ENCODE results near the gene IRF7. TPM values are rescaled to one million over a fixed set of nuclear protein-coding genes. Genes with fewer than 3 reads are reported as not detected.

The IRF7 gene
- total and polyA plus RNA-seq, 2 experiments from 2014 or later: 13.0 to 17.7 TPM

DNA sequence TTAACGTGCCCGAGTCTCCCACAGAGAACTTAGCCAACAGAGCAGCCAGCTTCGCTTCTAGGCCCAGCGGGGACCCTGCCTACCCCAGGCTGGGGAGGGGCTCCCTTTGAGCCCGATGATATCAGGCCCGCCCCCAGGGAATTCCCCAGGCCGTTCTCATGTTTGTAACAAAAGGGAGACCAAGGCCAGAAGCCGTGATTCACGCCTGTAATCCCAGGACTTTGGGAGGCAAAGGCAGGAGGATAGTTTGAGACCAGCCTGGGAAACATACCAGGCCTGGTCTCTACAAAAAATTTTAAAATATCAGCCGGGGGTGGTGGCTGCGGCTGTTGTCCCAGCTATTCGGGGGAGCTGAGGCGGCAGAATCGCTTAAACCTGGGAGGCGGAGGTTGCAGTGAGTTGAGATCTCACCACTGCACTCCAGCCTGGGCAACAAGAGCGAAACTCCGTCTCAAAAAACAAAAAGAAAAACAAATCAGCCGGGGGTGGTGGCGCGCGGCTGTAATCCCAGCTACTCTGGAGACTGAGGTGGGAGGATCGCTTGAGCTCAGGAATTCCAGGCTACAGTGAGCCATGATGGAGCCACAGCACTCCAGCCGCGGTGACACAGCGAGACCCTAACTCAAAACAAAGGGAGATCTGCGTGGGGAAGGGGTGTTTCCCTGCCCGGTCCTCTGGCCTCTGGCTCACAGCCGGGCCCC lies 23.0 kb upstream of the IRF7 start:
- Histone ChIP-seq H3K36me3 (no peaks in the 10 kb centered on the region), H3K27ac (no peak overlapping the region), H3K9me3 (ENCODE audit: low read depth) (no peaks in the 10 kb centered on the region), H3K4me3 (no peak overlapping the region), H3K27me3 (peaks cover 62% of the 10 kb centered on the region), H3K4me1 (ENCODE audit: low read depth) (peaks cover 25% of the 10 kb centered on the region)
- TF ChIP-seq, protein P1, sequence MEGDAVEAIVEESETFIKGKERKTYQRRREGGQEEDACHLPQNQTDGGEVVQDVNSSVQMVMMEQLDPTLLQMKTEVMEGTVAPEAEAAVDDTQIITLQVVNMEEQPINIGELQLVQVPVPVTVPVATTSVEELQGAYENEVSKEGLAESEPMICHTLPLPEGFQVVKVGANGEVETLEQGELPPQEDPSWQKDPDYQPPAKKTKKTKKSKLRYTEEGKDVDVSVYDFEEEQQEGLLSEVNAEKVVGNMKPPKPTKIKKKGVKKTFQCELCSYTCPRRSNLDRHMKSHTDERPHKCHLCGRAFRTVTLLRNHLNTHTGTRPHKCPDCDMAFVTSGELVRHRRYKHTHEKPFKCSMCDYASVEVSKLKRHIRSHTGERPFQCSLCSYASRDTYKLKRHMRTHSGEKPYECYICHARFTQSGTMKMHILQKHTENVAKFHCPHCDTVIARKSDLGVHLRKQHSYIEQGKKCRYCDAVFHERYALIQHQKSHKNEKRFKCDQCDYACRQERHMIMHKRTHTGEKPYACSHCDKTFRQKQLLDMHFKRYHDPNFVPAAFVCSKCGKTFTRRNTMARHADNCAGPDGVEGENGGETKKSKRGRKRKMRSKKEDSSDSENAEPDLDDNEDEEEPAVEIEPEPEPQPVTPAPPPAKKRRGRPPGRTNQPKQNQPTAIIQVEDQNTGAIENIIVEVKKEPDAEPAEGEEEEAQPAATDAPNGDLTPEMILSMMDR (IDR thresholded peaks at IDR 0.05; ENCODE audit: low read depth, low read length): no peak
- DNase-seq (ENCODE audit: low read depth in 1 of 2, low spot score in 1 of 2): no peak

DNA sequence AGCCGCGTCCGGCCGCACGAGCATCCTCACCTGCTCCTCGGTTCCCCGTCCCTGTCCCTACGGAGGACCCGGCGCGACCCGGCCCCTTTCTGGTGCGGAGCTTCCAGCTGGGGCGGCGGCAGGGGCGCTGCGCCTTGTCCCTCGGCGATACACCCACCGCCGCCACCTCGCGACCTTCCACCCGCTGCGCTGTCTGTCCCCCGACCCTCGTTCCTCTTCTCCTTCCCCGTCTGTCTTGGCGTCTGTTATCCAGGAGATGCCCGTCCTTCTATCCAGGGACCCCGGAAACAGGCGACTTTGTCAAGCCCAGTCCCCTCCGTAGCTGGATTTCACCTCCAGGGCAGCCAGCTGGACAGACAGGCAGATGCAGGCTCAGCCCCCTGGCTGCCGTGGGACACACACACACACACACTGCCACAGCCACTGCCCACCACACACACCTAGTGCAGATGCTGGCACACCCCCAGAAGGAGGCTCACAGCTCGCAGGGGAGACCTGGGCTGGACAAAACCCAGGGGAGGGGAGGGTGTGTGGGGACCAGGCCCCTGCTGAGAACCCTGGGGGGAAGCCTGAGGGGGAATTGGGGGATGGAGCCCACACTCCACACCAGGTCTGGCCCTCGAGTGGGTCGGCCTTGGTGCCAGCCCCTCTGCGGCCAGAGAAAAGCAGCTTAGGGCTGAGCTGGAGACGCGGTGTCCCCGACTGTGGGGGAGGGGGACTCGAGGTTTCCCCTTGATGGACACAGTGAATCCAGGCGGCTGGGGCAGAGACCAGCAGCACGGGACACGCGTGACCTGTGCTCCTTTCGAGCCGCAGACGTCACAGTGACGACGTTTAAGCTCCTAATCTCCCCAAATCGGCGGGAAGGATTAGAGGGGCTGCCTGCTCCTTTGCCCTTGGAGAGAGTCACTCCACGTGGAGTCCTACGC lies 22.1 kb upstream of the IRF7 start:
- H3K27ac ChIP-seq: no peak overlapping the region
- peaks cover 62% of the 10 kb centered on the region for H3K27me3 ChIP-seq
- no peak for DNase-seq (ENCODE audit: low read depth in 1 of 2, low spot score in 1 of 2)
- TF ChIP-seq, protein P1 (IDR thresholded peaks at IDR 0.05; ENCODE audit: low read depth, low read length): no peak
- H3K4me1 ChIP-seq (ENCODE audit: low read depth): peaks cover 25% of the 10 kb centered on the region
- peak overlapping the region; percentile 12 for H3K4me3 ChIP-seq
- H3K36me3 ChIP-seq: no peaks in the 10 kb centered on the region
- H3K9me3 ChIP-seq (ENCODE audit: low read depth): no peaks in the 10 kb centered on the region

DNA sequence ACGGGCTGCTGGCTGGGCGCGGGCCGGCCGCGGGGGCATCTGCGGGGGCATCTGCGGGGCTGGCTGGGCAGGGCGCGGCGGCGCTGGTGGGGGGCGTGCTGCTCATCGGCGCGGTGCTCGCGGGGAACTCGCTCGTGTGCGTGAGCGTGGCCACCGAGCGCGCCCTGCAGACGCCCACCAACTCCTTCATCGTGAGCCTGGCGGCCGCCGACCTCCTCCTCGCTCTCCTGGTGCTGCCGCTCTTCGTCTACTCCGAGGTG lies 21.5 kb upstream of the IRF7 start:
- Histone ChIP-seq H3K27me3 (peaks cover 62% of the 10 kb centered on the region), H3K36me3 (no peaks in the 10 kb centered on the region), H3K27ac (no peak overlapping the region), H3K9me3 (ENCODE audit: low read depth) (no peaks in the 10 kb centered on the region), H3K4me1 (ENCODE audit: low read depth) (peaks cover 25% of the 10 kb centered on the region), H3K4me3 (peak overlapping the region; percentile 12)
- TF ChIP-seq, protein P1 (IDR thresholded peaks at IDR 0.05; ENCODE audit: low read depth, low read length): no peak
- DNase-seq (ENCODE audit: low read depth in 1 of 2, low spot score in 1 of 2): no peak

DNA sequence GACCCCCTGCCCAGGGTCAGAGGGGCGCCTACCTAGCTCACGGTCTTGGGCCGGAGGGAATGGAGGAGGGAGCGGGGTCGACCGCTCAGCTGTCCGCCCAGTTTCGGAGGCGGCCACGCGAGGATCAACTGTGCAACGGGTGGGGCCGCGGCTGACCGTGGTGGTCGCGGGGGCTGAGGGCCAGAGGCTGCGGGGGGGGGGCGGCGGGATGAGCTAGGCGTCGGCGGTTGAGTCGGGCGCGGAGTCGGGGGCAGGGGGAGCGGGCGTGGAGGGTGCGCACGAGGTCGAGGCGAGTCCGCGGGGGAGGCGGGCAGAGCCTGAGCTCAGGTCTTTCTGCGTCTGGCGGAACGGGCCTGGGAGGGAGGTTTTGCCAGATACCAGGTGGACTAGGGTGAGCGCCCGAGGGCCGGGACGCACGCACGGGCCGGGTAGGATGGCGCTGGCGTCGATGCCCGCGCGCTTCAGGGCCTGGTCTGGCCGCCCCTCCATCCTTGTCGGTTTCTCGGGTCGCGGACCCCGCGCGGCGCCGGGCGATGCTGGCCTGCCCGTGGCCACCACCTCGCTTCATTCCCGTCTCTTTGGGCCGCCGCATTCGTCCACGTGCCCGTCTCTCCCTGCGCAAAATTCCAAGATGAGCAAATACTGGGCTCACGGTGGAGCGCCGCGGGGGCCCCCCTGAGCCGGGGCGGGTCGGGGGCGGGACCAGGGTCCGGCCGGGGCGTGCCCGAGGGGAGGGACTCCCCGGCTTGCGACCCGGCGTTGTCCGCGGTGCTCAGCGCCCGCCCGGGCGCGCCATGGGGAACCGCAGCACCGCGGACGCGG lies 21.0 kb upstream of the IRF7 start, which contains the start of gene DRD4:
TSS of gene DRD4 (plus strand) at position 759 of the 822 bp plus-strand sequence. CDS start at position 795, 36 bp downstream.
- H3K27me3 ChIP-seq: peaks cover 62% of the 10 kb centered on the region
- H3K27ac ChIP-seq: no peak within 1 kb of the TSS
- peaks cover 25% of the 10 kb centered on the region for H3K4me1 ChIP-seq (ENCODE audit: low read depth)
- no peaks in the 10 kb centered on the region for H3K36me3 ChIP-seq
- peak; percentile 37 to 58 for DNase-seq (ENCODE audit: low read depth in 1 of 2, low spot score in 1 of 2)
- TF ChIP-seq, protein P1 (IDR thresholded peaks at IDR 0.05; ENCODE audit: low read depth, low read length): no peak
- H3K9me3 ChIP-seq (ENCODE audit: low read depth): no peaks in the 10 kb centered on the region
- peak within 1 kb of the TSS; percentile 12 for H3K4me3 ChIP-seq

DNA sequence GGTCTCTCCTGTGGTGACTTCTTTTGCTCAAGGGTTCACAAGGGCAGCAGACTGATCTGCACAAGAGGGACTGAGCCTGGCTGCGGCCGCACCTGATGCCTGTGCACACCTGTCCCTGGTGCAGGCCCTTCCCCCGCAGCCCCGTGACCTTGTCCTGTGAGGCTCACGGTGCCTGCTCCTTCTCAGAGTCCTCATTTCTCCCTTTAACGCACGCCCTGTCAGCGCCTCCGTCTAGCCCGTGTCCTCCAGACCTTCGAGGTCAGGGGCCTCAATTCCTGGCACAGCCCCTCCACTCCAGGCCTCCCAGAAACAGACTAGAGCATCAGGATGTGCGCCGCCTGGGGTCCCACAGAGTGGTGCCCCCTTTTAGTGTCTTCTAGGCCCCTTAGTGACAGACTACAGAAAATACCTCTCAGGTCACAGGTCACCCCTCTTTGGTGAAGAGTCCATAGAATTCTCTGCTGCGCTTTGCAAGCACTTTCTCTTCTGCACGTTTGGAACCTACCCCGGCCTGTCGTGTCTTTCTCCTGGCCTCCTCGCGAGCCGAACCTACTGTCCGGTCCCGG lies 20.3 kb upstream of the IRF7 start:
- Histone ChIP-seq H3K27ac (no peak overlapping the region), H3K4me1 (ENCODE audit: low read depth) (peaks cover 25% of the 10 kb centered on the region), H3K4me3 (no peak overlapping the region), H3K27me3 (peaks cover 62% of the 10 kb centered on the region), H3K9me3 (ENCODE audit: low read depth) (no peaks in the 10 kb centered on the region), H3K36me3 (no peaks in the 10 kb centered on the region)
- DNase-seq (ENCODE audit: low read depth in 1 of 2, low spot score in 1 of 2): no peak
- TF ChIP-seq, protein P1 (IDR thresholded peaks at IDR 0.05; ENCODE audit: low read depth, low read length): no peak

All from cardiac muscle cell (in vitro differentiated cells and primary cell).